Body of pancreas (tissue), 4 donors: Measurements from ENCODE around the gene BRF1. TPM values are rescaled to one million over a fixed set of nuclear protein-coding genes. Genes with fewer than 3 reads are reported as not detected.

Source experiments
- ATAC-seq: fragments of 150-250 bp; one replicate; pipeline ENCODE4 v1.9.1; 2016
- DNase-seq, 4 donors: peaks; one replicate each; pipeline ENCODE4 v3.0.0-alpha.2; 2019
- H3K27ac ChIP-seq, 4 donors: fragments of 200-600 bp; sonication (generic); 1 replicate in 3 of 4; 2 replicates in 1 of 4; pipeline versions ENCODE4 v1.5.1 to v1.6.1; 2016 to 2019; ENCODE audit warnings: mild to moderate bottlenecking in 1 of 4, mixed read lengths in 1 of 4, moderate library complexity in 1 of 4
- H3K27me3 ChIP-seq, 2 donors: fragments of 200-600 bp; sonication (generic); one replicate each; pipeline ENCODE4 v1.6.0; 2016; ENCODE audit warnings: mild to moderate bottlenecking in 1 of 2
- H3K36me3 ChIP-seq, 2 donors: fragments of 200-600 bp; sonication (generic); replicated peaks in 1 of 2; 2 replicates each; pipeline ENCODE4 v1.5.1; 2016; ENCODE audit warnings: low read depth in 2 of 2; ENCODE audit not compliant: insufficient read depth in 1 of 2
- H3K4me1 ChIP-seq: fragments of 200-600 bp; sonication (generic); one replicate; pipeline ENCODE4 v1.6.0; 2016
- H3K4me3 ChIP-seq, 2 donors: fragments of 200-600 bp; sonication (generic); 1 replicate in 1 of 2; 2 replicates in 1 of 2; pipeline ENCODE4 v1.5.1; 2016 to 2019
- H3K9me3 ChIP-seq, 3 donors: fragments of 200-600 bp; sonication (generic); 1 replicate in 2 of 3; 2 replicates in 1 of 3; pipeline ENCODE4 v1.5.1; 2016
- POLR2A ChIP-seq, 3 donors: fragments of 450-650 bp; IDR thresholded peaks; one replicate each; pipeline ENCODE4 v1.6.1; 2016; ENCODE audit warnings: antibody characterized with exemption in 3 of 3, mild to moderate bottlenecking in 2 of 3
- WGBS, 2 donors: methylation state at CpG; one replicate each; pipeline ENCODE4 v1.1.5; 2017; 5-methylcytosine and 5-hydroxymethylcytosine counted together
- intact Hi-C: fragments of 100-400 bp; cut with DNase I; formaldehyde crosslinking; loops from one replicate; pipeline ENCODE4 v1.15.1; 2023
- total RNA-seq, 2 donors: library from RNA; depleted of rRNA; stranded (reverse); fragments of >200 nt; gene quantifications; one replicate each; pipeline ENCODE4 v1.1.0, GENCODE V29; 2016
- TF ChIP-seq, protein P1 (sequence below), 7 experiments: fragments of 450-650 bp in 4 of 7; fragments of 200-600 bp in 3 of 7; sonication (generic) in 3 of 7; IDR thresholded peaks; one replicate each; pipeline ENCODE4 v1.5.1; 2016 to 2019; ENCODE audit warnings: antibody characterized with exemption in 7 of 7

BRF1 gene
- total RNA-seq, 2 donors from 2014 or later = 54.5 to 86.7 TPM

DNA sequence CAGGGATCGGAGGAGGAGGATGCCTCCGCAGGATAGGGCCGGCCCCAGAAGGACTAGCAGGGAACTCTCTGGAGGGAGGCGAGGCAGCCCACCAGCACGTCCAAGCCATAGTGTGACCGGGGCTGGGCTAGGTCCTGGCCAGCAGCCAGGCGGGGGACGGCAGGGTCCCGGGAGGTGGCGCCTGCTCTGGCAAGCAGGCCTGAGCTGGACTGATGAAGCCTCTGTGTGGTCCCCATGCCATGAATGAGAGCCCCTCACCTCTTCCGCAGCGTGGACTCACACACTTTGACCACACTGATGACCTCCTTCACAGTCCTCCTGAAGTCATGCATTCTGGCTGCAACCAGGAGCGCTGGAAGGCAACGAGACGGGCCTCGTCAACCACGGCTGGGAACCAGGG, 72.2 kb downstream of the BRF1 start:
- ATAC-seq = no peak
- peaks cover 0 to 8% of the 10 kb centered on the region in 2 donors for H3K36me3 ChIP-seq
- H3K4me3 ChIP-seq = no peak overlapping the region
- DNase-seq = no peak
- TF ChIP-seq, protein P1, sequence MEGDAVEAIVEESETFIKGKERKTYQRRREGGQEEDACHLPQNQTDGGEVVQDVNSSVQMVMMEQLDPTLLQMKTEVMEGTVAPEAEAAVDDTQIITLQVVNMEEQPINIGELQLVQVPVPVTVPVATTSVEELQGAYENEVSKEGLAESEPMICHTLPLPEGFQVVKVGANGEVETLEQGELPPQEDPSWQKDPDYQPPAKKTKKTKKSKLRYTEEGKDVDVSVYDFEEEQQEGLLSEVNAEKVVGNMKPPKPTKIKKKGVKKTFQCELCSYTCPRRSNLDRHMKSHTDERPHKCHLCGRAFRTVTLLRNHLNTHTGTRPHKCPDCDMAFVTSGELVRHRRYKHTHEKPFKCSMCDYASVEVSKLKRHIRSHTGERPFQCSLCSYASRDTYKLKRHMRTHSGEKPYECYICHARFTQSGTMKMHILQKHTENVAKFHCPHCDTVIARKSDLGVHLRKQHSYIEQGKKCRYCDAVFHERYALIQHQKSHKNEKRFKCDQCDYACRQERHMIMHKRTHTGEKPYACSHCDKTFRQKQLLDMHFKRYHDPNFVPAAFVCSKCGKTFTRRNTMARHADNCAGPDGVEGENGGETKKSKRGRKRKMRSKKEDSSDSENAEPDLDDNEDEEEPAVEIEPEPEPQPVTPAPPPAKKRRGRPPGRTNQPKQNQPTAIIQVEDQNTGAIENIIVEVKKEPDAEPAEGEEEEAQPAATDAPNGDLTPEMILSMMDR (IDR thresholded peaks at IDR 0.05) = no peak
- no peak for TF ChIP-seq POLR2A (IDR thresholded peaks at IDR 0.05)
- no peak overlapping the region for H3K27ac ChIP-seq
- WGBS, 2 donors = 85 to 86% methylated on average over 14 to 16 of the region's 17 CpGs
- no peaks in the 10 kb centered on the region for H3K9me3 ChIP-seq
- H3K27me3 ChIP-seq = no peaks in the 10 kb centered on the region
- intact Hi-C loops = no loop called here
- H3K4me1 ChIP-seq = no peaks in the 10 kb centered on the region

GRCh38 chr14:105227346-105227745, 73.5 kb downstream of the BRF1 start:
- 96 to 97% methylated on average over 14 of the region's 14 CpGs for WGBS, 2 donors
- ATAC-seq (no peak), DNase-seq (no peak)
- intact Hi-C loops = no loop called here
- no peak overlapping the region for H3K27ac ChIP-seq
- no peaks in the 10 kb centered on the region for H3K27me3 ChIP-seq
- H3K4me1 ChIP-seq = no peaks in the 10 kb centered on the region
- TF ChIP-seq, protein P1 (IDR thresholded peaks at IDR 0.05) = no peak
- no peak for TF ChIP-seq POLR2A (IDR thresholded peaks at IDR 0.05)
- no peaks in the 10 kb centered on the region for H3K9me3 ChIP-seq
- no peak overlapping the region for H3K4me3 ChIP-seq
- H3K36me3 ChIP-seq = peaks cover 0 to 8% of the 10 kb centered on the region in 2 donors

- Histone ChIP-seq H3K9me3 (no peaks in the 10 kb centered on the region), H3K27ac (no peak overlapping the region), H3K4me3 (no peak overlapping the region), H3K36me3 (peaks cover 0 to 8% of the 10 kb centered on the region in 2 donors), H3K4me1 (no peaks in the 10 kb centered on the region), H3K27me3 (no peaks in the 10 kb centered on the region)
- 91 to 95% methylated on average over 6 to 10 of the region's 10 CpGs for WGBS, 2 donors
- ATAC-seq (no peak), DNase-seq (peak in 1 of 4 donors; percentile 7)
- intact Hi-C loops = no loop called here
- TF ChIP-seq POLR2A (IDR thresholded peaks at IDR 0.05) = no peak
Measured at GRCh38 chr14:105226198-105226597, 74.6 kb downstream of the BRF1 start.

GRCh38 chr14:105224845-105225570, 75.8 kb downstream of the BRF1 start:
- H3K36me3 ChIP-seq = peaks cover 0 to 8% of the 10 kb centered on the region in 2 donors
- no peak overlapping the region for H3K27ac ChIP-seq
- H3K27me3 ChIP-seq = no peaks in the 10 kb centered on the region
- WGBS, 2 donors = 82 to 84% methylated on average over 10 to 11 of the region's 11 CpGs
- intact Hi-C loops = no loop called here
- H3K9me3 ChIP-seq = no peaks in the 10 kb centered on the region
- DNase-seq = no peak
- H3K4me3 ChIP-seq = no peak overlapping the region
- H3K4me1 ChIP-seq = no peaks in the 10 kb centered on the region
- TF ChIP-seq POLR2A (IDR thresholded peaks at IDR 0.05) = no peak
- TF ChIP-seq, protein P1 (IDR thresholded peaks at IDR 0.05) = no peak
- ATAC-seq = no peak

DNA sequence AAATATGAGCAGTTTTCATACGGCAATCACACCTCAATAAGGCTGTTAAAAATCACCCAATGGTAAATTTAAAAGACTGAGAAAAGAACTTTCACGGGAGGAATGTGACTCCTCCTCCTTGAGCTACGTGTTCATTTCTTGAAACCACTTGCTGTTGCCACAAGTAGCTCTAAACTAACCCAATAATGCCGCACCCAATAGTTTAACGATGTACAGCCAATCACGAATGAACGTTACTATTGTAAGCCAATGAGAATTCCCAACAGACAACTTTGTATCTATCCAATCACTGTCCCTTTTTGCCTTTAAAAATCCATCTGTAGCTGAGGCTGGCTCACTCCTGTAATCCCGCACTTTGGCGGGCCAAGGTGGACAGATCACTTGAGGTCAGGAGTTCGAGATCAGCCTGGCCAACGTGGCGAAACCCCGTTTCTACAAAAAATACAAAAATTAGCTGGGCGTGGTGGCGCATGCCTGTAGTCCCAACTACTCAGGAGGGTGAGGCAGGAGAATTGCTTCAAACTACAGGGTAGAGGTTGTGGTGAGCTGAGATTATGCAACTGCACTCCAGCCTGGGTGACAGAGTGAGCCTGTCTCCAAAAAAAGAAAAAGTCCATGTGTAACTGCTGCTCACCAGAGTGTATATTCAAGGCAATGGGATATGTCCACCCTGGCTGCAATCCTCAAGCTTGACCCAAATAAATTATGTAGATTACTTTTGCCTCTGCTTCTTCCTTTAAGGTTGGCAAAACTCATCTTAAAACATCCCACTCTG, 76.8 kb downstream of the BRF1 start:
- no peaks in the 10 kb centered on the region for H3K9me3 ChIP-seq
- ATAC-seq (no peak), DNase-seq (no peak)
- WGBS, 2 donors = 93 to 95% methylated on average over 15 of the region's 15 CpGs
- H3K36me3 ChIP-seq = peaks cover 0 to 8% of the 10 kb centered on the region in 2 donors
- no peak overlapping the region for H3K4me3 ChIP-seq
- intact Hi-C loops = no loop called here
- H3K27me3 ChIP-seq = no peaks in the 10 kb centered on the region
- TF ChIP-seq, protein P1 (IDR thresholded peaks at IDR 0.05) = no peak
- TF ChIP-seq POLR2A (IDR thresholded peaks at IDR 0.05) = no peak
- H3K4me1 ChIP-seq = no peaks in the 10 kb centered on the region
- H3K27ac ChIP-seq = no peak overlapping the region
